ENCODE measurements around the gene POLR3G.

POLR3G gene

DNA sequence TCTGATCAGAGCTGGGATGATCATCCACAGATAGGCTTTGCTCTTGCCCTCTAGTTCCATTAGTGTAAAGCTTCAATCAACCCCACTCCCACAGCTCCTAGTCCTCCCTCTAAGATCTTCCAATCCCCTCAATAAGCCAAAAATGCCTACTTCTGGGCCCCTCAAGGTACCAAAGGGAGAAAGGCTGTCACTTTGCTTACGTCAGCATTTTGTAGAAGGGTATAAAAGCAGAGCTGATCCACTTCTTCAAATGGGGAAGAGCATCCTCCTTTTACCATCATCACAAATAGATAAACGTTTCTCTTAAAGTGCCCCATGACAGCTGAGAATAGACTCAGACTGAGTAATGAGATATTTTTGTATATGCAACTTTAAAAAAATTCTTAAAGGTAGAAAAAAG, 70.8 kb downstream of the POLR3G start:
- H3K27ac ChIP-seq, result no peak overlapping the region
- no peak for TF ChIP-seq ZFX (IDR thresholded peaks at IDR 0.05)
- TF ChIP-seq, protein P1, sequence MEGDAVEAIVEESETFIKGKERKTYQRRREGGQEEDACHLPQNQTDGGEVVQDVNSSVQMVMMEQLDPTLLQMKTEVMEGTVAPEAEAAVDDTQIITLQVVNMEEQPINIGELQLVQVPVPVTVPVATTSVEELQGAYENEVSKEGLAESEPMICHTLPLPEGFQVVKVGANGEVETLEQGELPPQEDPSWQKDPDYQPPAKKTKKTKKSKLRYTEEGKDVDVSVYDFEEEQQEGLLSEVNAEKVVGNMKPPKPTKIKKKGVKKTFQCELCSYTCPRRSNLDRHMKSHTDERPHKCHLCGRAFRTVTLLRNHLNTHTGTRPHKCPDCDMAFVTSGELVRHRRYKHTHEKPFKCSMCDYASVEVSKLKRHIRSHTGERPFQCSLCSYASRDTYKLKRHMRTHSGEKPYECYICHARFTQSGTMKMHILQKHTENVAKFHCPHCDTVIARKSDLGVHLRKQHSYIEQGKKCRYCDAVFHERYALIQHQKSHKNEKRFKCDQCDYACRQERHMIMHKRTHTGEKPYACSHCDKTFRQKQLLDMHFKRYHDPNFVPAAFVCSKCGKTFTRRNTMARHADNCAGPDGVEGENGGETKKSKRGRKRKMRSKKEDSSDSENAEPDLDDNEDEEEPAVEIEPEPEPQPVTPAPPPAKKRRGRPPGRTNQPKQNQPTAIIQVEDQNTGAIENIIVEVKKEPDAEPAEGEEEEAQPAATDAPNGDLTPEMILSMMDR (conservative IDR thresholded peaks at IDR 0.05), result no peak

DNA sequence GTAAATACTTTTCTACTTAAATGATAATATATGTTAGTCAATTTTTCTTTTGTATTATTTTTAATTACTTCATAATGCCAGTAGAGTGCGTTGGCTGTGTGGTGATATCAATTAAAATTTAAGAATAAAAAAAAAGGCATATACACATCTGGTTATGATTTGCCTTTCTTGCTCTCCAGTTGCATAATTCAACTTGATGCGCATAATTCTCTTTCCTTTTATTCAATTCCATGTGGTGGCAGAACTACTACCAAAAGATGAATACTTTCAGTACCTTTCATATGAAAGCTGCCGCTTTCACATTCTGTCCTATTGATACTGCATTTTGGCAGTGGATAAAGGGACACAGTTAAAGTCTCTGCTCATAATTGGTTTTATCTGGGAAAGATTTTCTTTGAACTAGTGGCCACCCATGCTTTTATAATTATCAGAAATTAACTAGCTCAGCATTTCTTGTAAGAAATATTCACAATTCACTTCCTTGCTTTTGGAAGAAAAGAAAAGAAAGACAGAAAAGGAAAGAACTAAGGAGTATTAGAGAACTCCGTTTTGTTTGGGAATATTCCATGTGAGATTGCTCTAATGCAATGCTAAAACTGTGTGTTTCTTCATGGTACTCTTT, 71.7 kb downstream of the POLR3G start:
- H3K27ac ChIP-seq, result no peak overlapping the region

DNA sequence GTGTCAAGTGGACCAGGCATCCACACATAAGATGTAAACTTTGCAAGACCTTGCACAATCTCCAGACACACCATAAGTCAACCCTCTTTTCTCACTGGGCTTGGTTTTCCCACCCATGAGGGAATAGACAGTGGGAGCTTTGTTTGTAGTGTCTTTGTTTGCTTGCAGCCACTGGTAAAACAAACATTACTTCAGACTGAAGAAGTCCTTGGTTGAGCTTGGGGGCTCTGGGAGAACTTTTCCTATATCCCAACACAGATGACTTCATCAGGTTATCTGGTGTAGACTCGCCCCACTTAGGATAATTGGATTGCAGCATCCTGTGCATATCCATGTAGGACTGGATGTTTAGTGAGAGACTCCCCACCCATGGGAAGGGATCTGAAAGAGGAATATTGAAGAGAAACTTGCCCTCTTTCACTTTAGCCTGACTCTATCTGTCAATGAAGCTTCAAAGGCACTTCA, 72.4 kb downstream of the POLR3G start:
- no peak for TF ChIP-seq ZFX (IDR thresholded peaks at IDR 0.05)
- TF ChIP-seq, protein P1 (conservative IDR thresholded peaks at IDR 0.05), result no peak
- no peak overlapping the region for H3K27ac ChIP-seq

More for the DNA sequence above, 71.7 kb downstream of the POLR3G start:
- TF ChIP-seq ZFX (IDR thresholded peaks at IDR 0.05), result no peak
- TF ChIP-seq, protein P1 (conservative IDR thresholded peaks at IDR 0.05), result 0 out of 2 replicates have a peak, but pooled peaks have one; percentile 7

DNA sequence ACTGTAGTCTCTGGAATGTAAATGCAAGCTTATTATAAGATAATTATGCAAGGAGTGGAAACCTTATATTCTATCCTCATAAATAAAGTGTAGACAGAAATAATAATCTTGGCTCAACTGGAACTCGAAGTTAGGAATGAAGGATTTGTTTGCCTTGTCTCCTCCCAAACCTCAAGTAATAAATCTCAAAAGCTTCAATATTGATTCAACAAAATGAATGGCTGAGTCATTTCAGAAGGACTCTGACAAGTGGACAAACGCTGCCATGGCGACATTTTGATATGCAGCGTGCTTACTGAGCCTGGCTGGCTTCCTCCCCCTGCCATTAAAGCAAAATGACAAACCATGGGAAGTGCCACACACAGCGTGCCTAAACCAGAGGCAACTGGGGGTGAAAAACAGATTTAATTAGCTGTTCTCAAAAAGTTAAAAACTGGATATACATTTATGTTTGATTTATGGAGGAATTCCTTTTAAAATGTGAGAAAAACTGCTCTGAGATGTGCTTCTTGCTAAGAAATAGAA, 73.5 kb downstream of the POLR3G start:
- TF ChIP-seq, protein P1 (conservative IDR thresholded peaks at IDR 0.05), result no peak
- no peak for TF ChIP-seq ZFX (IDR thresholded peaks at IDR 0.05)
- H3K27ac ChIP-seq, result no peak overlapping the region

DNA sequence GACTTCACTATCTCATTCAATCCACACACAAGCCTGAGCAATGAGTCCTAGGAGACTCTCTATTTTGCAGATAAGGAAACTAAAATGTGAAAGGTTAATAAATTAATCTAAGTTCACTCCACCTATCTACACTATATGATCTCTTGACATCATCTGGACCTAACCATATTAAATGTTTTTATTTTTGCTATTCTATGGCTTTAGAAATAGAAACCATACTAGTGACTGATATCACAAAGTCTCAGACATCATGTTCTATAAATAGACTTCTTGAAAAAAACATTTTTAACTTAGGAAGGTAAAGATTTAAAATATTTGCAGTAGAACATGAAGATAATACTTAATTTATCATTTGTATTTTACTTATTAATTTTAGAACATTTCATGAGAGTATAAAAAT, 74.6 kb downstream of the POLR3G start:
- TF ChIP-seq, protein P1 (conservative IDR thresholded peaks at IDR 0.05), result no peak
- no peak for TF ChIP-seq ZFX (IDR thresholded peaks at IDR 0.05)
- no peak overlapping the region for H3K27ac ChIP-seq

DNA sequence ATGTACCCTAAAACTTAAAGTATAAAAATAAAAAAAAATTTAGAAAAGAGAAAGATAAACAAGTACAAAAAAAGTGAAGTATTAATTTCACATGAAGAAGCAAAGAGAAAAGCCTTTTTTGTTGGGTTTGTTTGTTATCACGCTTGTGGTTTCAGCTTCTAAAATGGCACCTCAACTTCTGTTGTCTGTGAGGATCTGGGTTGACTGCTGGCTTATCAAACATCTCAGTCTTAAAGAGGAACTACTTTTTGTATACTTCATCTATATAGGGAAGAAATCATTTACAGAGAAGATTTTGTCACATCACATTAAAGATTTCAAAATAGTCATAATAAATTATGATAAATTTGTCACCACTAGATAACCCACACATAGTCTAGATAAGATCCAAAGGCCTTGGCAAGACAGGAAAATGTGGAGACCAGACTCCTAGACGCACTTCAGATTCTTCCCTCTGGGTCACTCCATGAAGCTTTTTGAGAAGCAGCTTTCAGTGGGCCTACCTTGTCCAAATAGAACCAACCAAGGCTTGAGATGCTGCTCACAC, 75.1 kb downstream of the POLR3G start:
- TF ChIP-seq ZFX (IDR thresholded peaks at IDR 0.05), result no peak
- TF ChIP-seq, protein P1 (conservative IDR thresholded peaks at IDR 0.05), result no peak
- no peak overlapping the region for H3K27ac ChIP-seq

DNA sequence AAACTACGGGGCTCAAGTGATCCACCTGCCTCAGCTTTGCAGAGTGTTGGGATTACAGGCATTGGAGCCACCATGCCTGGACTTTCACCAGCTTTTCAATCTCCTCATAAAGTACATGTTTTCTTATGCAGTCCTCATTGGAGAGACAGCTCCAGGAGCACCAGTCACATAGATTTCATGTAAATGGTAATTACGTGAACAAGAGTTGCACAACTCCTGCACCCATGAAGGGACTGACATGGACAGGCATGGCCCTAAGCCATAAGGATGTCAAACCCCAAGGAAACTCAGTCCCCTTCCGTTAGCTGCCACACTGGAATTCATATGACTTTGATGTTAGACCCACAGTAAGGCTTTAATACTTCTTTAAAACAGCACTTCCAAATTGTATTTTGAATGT, 76.3 kb downstream of the POLR3G start:
- no peak overlapping the region for H3K27ac ChIP-seq
- TF ChIP-seq ZFX (IDR thresholded peaks at IDR 0.05), result no peak
- TF ChIP-seq, protein P1 (conservative IDR thresholded peaks at IDR 0.05), result no peak
